KOPT-K1 (cell line): ENCODE results near the gene SHKBP1.
A peak's percentile ranks its signal among the peaks of the same experiment; 100 is the strongest.

ENCODE experiments used
- H3K27ac ChIP-seq: fragments of 200-600 bp; sonication (generic); 2 replicates; pipeline ENCODE4 v1.5.1; 2016; ENCODE audit warnings: antibody characterized with exemption, mild to moderate bottlenecking, low read depth, low read length; ENCODE audit not compliant: poor library complexity, severe bottlenecking
- H3K36me3 ChIP-seq: fragments of 200-600 bp; sonication (generic); 2 replicates; pipeline ENCODE4 v1.5.1; 2017; ENCODE audit warnings: antibody characterized with exemption, mild to moderate bottlenecking, low read length, moderate library complexity; ENCODE audit not compliant: insufficient read depth
- H3K9me3 ChIP-seq: fragments of 200-600 bp; sonication (generic); 2 replicates; pipeline ENCODE4 v1.5.1; 2017; ENCODE audit warnings: antibody characterized with exemption, low read length, mild to moderate bottlenecking; ENCODE audit not compliant: insufficient read depth, poor library complexity, severe bottlenecking

The SHKBP1 gene

DNA sequence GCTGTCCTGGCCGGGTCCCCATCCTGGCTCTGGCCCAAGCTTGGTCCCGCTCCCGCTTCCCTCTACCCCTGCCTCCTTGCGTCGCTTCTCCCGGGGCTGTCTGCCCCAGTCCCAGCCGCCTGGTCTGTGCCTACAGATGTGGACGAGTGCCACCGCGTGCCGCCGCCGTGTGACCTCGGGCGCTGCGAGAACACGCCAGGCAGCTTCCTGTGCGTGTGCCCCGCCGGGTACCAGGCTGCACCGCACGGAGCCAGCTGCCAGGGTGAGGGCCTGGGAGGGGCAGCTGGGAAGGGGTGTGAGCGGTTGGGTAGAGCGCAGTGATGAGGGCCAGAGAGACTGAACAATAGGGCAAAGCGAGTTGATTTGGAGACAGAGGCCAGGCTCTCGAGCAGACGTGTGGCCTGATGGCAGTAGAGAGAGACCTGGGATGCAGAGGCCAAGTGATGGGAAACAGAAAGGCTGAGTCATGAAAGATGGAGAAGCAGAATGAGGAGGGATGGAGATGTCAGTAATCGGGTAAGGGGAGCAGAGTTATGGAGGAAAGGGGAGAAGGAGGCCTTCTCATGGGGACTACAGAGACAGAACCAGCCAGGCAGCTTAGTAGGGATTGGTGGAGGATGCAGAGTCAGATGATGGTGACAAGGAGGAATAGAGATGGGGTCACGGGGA is 33.9 kb downstream of the SHKBP1 start:
- no peak overlapping the region for H3K27ac ChIP-seq

DNA sequence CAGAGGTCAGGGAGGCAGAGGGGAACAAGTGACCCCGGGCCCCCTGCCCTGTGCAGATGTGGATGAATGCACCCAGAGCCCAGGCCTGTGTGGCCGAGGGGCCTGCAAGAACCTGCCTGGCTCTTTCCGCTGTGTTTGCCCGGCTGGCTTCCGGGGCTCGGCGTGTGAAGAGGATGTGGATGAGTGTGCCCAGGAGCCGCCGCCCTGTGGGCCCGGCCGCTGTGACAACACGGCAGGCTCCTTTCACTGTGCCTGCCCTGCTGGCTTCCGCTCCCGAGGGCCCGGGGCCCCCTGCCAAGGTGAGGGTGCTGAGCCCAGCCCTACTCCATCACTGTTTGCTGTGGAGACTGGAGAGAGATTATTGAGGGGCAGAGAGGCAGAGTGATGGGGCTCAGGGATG is 34.4 kb downstream of the SHKBP1 start:
- Histone ChIP-seq H3K27ac (no peak overlapping the region), H3K9me3 (no peaks in the 10 kb centered on the region), H3K36me3 (no peaks in the 10 kb centered on the region)

More for the DNA sequence above, 33.9 kb downstream of the SHKBP1 start:
- Histone ChIP-seq H3K9me3 (no peaks in the 10 kb centered on the region), H3K36me3 (no peaks in the 10 kb centered on the region)

DNA sequence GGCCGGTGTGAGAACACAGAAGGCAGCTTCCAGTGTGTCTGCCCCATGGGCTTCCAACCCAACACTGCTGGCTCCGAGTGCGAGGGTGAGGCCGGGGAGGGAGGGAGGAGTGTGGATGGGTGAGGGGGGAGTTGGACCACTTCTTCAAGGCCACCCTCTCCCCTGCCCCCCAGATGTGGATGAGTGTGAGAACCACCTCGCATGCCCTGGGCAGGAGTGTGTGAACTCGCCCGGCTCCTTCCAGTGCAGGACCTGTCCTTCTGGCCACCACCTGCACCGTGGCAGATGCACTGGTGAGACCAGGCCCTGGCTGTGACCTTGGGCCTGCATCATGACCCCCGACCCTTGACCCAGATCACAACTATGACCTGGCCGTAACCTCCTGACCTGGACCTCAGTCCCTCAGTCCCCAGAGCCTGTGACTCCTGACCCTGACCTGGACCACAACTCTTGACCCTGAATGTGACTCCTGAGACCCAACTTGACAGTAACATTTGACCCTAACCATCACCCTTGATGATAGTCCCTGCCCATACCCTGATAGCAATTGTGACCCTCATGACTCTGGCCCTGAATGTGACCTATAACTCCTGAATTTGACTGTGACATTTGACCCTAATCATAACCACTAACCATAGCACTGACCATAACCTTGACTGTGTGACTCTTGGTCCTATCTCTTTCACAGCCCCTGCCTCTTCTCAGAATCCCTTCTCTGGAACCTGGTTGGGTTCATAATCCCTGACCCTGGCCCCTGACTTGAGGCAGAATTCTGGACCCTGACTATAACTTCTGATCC is 35.4 kb downstream of the SHKBP1 start:
- H3K36me3 ChIP-seq = no peaks in the 10 kb centered on the region
- H3K27ac ChIP-seq = no peak overlapping the region
- H3K9me3 ChIP-seq = no peaks in the 10 kb centered on the region

DNA sequence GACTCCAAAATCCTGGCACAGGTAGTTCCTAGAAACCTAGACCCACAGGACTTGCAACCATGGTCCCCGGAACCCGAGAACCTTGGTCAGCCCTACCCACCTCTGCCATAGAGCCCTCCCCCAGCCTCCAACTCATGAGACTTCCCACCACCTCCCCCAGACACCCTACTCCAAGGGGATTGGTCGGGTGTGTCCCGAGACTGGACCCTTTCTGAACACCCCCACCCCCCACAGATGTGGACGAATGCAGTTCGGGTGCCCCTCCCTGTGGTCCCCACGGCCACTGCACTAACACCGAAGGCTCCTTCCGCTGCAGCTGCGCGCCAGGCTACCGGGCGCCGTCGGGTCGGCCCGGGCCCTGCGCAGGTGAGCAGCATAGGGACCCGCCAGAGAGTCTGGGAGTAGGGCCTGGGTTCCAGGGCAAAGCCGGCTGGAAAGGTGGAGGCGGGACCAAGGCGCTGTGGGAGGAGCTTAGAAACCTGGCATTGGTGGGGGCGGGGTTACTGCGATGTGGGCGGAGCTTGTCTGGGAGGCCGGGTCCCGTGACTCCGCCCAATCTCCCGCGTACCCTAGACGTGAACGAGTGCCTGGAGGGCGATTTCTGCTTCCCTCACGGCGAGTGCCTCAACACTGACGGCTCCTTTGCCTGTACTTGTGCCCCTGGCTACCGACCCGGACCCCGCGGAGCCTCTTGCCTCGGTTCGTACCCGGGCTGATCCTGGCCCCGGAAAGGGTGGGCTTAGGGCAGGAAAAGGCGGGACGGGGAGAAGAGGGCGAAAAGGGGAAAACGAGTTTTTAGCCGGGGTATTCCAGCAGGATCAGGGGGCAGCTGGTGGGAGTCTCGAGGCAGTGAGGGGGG is 36.4 kb downstream of the SHKBP1 start:
- Histone ChIP-seq H3K9me3 (no peaks in the 10 kb centered on the region), H3K27ac (peak overlapping the region; percentile 60), H3K36me3 (no peaks in the 10 kb centered on the region)

DNA sequence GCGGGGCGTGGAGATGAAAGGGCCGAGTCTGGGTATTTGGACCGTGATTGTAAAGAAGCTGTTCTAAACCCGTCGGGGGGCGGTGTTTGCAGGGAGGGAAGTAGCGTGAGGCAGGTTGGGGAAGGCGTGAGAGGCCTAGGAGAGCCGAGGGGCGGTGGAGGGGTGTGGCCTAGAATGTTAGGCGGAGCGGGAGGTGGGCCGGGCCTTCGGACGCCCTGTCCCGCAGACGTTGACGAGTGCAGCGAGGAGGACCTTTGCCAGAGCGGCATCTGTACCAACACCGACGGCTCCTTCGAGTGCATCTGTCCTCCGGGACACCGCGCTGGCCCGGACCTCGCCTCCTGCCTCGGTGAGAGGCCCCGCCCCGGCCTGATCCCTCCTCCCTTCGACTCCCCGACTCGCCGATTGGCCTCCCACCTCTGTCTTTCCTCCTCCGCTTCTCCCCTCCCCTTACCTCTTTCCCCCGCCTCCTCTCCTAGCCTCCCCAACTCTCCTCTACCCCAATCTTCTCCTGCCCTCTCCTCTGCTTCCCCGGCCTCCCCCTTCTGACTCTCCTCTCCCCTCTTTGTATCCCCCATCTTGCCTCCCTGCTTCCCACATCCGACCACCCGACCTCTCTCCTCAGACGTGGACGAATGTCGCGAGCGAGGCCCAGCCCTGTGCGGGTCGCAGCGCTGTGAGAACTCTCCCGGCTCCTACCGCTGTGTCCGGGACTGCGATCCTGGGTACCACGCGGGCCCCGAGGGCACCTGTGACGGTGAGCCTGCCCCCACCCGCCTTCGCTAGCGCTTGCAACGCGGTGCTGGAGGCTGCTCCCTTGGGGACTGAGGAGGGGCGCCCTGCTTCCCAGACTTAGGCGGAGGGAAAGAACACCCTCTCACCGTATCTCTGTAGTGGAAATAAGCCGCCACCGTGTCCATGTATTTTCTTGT is 37.3 kb downstream of the SHKBP1 start:
- H3K27ac ChIP-seq = peak overlapping the region; percentile 60
- no peaks in the 10 kb centered on the region for H3K36me3 ChIP-seq
- no peaks in the 10 kb centered on the region for H3K9me3 ChIP-seq

DNA sequence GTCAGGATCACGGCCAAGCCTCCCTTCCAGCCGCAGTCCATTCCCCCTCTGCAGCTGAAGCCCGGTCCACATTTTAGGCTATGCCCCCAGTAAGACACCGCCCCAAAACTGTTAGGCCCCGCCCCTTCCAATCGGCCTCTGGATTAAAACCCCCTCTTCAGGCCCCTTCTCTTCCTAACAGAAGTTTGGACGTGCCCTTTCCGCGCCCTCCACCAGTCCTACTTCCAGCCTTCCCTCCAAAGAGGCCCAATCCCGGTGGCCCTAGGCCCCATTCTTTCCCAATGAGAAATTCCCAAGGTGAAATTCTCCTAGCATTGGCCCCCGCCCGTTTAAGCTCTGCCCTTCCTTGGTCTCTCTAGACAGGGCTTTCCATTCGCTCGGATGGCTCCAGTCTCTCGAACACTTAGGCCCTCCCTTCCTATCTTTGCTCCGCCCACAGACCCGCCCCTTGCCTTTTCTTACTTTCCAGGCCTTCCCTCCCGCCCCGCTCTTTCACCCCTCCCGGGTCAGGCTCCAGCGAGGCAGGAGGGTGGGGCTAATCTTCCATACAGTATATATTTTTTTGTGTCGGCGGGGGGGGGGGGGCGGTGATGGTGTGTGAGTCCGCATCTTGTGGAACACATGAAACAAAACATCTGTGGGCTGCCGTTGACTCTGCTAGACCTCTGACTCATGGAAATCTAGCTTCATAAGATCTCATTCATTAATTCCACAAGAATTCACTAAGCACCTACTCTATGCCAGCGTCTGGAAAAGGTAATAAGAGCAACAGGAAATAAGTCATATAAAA is 38.1 kb downstream of the SHKBP1 start:
- H3K9me3 ChIP-seq = no peaks in the 10 kb centered on the region
- H3K27ac ChIP-seq = no peak overlapping the region
- no peaks in the 10 kb centered on the region for H3K36me3 ChIP-seq

DNA sequence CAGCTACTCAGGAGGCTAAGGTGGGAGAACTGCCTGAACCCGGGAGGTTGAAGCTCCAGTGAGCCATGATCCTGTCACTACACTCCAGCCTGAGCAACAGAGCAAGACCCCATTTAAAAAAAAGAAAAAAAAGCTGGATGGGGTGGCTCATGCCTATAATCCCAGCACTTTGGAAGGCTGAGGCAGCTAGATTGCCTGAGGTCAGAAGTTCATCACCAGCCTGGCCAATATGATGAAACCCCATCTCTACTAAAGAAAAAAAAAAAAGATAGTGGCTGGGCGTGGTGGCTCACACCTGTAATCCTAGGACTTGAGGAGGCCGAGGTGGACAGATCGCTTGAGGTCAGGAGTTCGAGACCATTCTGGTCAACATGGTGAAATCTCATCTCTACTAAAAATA is 39.5 kb downstream of the SHKBP1 start:
- Histone ChIP-seq H3K36me3 (no peaks in the 10 kb centered on the region), H3K9me3 (no peaks in the 10 kb centered on the region), H3K27ac (no peak overlapping the region)

DNA sequence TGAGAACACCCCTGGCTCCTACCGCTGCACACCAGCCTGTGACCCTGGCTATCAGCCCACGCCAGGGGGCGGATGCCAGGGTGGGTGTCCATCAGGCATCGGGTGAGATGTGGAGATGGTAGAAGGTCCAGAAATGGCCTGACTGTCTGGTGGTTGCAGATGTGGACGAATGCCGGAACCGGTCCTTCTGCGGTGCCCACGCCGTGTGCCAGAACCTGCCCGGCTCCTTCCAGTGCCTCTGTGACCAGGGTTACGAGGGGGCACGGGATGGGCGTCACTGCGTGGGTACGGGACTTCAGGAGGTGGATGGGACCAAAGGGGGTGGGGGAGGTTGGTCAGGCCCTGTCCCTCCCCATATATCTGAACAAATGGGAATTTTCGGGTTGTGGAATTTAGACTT is 40.3 kb downstream of the SHKBP1 start:
- Histone ChIP-seq H3K36me3 (no peaks in the 10 kb centered on the region), H3K27ac (no peak overlapping the region), H3K9me3 (no peaks in the 10 kb centered on the region)

DNA sequence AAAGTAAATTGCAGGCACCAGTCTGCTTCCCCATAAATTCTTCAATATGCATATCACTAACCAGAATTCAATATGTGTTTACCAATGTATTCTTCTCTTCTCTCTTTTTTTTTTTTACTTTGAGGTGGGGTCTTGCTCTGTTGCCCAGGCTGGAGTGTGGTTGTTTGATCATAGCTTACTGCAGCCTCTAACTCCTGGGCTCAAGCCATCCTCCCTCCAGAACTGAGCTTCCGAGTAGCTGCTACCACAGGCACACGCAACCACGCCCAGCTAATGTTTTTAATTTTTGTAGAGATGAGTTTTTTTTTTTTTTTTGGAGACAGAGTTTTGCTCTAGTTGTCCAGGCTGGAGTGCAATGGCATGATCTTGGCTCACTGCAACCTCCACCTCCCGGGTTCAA is 41.3 kb downstream of the SHKBP1 start:
- Histone ChIP-seq H3K27ac (no peak overlapping the region), H3K9me3 (no peaks in the 10 kb centered on the region), H3K36me3 (no peaks in the 10 kb centered on the region)

DNA sequence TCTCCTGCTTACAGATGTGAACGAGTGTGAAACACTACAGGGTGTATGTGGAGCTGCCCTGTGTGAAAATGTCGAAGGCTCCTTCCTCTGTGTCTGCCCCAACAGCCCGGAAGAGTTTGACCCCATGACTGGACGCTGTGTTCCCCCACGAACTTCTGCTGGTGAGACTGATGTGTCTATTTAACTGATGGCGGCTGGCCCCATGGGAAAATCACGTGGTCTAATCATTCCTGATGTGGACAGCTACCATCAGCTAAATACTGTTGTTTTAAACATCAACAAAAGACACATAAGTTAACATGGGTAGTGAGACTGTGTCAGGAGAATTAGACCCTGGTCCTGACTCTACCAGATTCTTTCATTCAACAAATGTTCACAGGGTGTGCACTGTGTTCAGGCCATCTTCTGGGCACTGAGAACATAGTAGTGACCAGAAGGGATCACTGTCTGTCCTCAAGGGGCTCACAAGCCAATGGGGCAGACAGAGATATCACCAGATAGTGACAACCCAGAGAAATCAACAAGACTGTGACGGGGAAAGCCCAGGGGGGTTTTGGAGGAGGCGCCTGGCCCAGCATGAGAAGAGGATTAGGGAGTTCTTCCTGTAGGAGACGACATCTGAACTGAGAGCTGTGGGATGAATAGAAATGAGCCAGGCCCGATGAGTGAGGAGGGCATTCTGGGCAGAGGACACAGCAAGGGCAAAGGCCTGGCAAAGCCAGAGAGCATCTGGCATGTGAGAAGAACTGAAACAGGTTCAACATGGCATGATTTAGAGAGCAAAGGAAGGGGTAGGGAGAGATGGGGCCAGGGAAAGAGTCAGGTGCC is 42.9 kb downstream of the SHKBP1 start:
- no peaks in the 10 kb centered on the region for H3K36me3 ChIP-seq
- H3K27ac ChIP-seq = no peak overlapping the region
- no peaks in the 10 kb centered on the region for H3K9me3 ChIP-seq

DNA sequence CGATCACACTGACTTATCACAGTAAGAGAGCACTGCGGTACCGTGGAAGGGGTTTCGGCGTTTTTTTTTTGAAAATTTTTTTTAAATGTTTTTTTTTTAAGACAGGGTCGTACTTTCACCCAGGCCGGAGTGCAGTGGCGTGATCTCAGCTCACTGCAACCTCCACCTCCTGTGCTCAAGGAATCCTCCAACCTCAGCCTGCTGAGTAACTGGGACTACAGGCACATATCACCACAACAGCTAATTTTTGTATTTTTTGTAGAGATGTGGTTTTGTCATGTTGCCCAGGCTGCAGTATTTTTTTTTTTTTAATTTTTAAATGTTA is 43.5 kb downstream of the SHKBP1 start:
- H3K27ac ChIP-seq = no peak overlapping the region
- H3K9me3 ChIP-seq = no peaks in the 10 kb centered on the region
- H3K36me3 ChIP-seq = no peaks in the 10 kb centered on the region

DNA sequence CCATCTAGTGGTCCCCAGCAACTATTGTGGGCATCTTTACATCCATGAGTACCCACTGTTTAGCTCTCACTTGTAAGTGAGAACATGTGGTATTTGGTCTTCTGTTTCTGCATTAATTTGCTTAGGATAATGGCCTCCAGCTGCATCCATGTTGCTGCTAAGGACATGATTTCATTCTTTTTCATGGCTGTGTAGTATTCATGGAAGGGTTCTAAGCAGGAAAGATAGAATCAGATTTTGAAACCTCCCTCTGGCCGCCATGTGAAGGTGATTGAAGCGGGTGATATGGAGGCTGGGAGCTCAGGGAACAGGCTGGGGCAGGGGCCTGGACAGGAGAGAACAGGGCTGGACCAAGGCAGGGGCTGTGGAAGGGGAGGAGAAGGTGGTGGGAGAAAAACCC is 44.6 kb downstream of the SHKBP1 start:
- Histone ChIP-seq H3K36me3 (no peaks in the 10 kb centered on the region), H3K27ac (no peak overlapping the region), H3K9me3 (no peaks in the 10 kb centered on the region)

DNA sequence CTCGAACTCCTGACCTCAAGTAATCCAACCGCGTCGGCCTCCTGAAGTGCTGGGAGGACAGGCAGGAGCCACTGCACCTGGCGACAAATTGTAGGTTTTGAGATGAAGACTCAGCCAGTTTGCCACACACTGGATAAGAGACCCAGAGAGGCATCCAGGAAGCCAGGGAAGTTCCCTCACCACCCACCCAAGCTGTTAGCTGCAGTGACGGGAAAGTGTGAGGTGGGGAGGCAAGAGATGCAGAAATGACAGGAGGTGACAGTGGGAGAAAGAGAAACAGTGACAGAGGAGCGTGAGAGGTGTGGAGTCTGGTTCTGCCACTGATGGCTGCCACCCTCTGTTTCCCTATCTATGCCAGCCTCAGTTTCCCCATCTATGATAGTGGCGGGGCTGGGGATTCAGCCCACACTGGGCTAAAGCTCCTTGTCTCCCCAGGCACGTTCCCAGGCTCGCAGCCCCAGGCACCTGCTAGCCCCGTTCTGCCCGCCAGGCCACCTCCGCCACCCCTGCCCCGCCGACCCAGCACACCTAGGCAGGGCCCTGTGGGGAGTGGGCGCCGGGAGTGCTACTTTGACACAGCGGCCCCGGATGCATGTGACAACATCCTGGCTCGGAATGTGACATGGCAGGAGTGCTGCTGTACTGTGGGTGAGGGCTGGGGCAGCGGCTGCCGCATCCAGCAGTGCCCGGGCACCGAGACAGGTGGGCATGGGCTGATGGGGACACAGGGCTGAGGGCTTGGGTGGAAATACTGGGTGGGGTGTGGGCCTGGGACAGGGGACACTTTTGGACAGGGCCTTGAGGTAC is 45.5 kb downstream of the SHKBP1 start:
- no peak overlapping the region for H3K27ac ChIP-seq
- H3K36me3 ChIP-seq = no peaks in the 10 kb centered on the region
- H3K9me3 ChIP-seq = no peaks in the 10 kb centered on the region
